Tibial nerve (tissue), 4 donors: ENCODE data around the gene MIOS. TPM values are rescaled to one million over a fixed set of nuclear protein-coding genes. Genes with fewer than 3 reads are reported as not detected.
A peak's percentile ranks its signal among the peaks of the same experiment; 100 is the strongest.

Experiments used
- DNase-seq, 2 donors: peaks; one replicate each; pipeline ENCODE4 v3.0.0-alpha.2; 2019; ENCODE audit warnings: low spot score in 2 of 2
- H3K27ac ChIP-seq, 4 donors: fragments of 200-600 bp; sonication (generic) in 3 of 4; one replicate each; pipeline ENCODE4 v1.5.1; 2017 to 2019; ENCODE audit warnings: mild to moderate bottlenecking in 1 of 4
- H3K27me3 ChIP-seq, 2 donors: fragments of 200-600 bp; sonication (generic) in 1 of 2; one replicate each; pipeline versions ENCODE4 v1.5.1 to v1.6.0; 2017 to 2019
- H3K36me3 ChIP-seq, 3 donors: fragments of 200-600 bp; sonication (generic); one replicate each; pipeline ENCODE4 v1.5.1; 2018 to 2019
- H3K4me1 ChIP-seq, 4 donors: fragments of 200-600 bp; sonication (generic) in 3 of 4; one replicate each; pipeline ENCODE4 v1.5.1; 2017 to 2019
- H3K4me3 ChIP-seq, 4 donors: fragments of 200-600 bp; sonication (generic) in 3 of 4; one replicate each; pipeline ENCODE4 v1.5.1; 2017 to 2019; ENCODE audit warnings: mild to moderate bottlenecking in 1 of 4, moderate library complexity in 1 of 4
- H3K9me3 ChIP-seq, 4 donors: fragments of 200-600 bp; sonication (generic) in 3 of 4; one replicate each; pipeline ENCODE4 v1.5.1; 2017 to 2019
- CTCF ChIP-seq, 5 experiments: fragments of 200-600 bp in 3 of 5; fragments of 450-650 bp in 2 of 5; sonication (generic) in 3 of 5; IDR thresholded peaks; one replicate each; pipeline ENCODE4 v1.5.1; 2016 to 2019; ENCODE audit warnings: antibody characterized with exemption in 5 of 5, mild to moderate bottlenecking in 3 of 5, moderate library complexity in 2 of 5
- EP300 ChIP-seq, 2 donors: sonication (generic); formaldehyde crosslinking; IDR thresholded peaks; one replicate each; pipeline ENCODE4 v1.6.1; 2017; ENCODE audit warnings: antibody characterized with exemption in 2 of 2, mild to moderate bottlenecking in 1 of 2
- POLR2A ChIP-seq, 2 donors: fragments of 450-650 bp; IDR thresholded peaks; one replicate each; pipeline ENCODE4 v1.6.1; 2017; ENCODE audit warnings: antibody characterized with exemption in 2 of 2, mild to moderate bottlenecking in 2 of 2, moderate library complexity in 2 of 2
- WGBS, 2 donors: methylation state at CpG; one replicate each; pipeline ENCODE4 v1.1.5; 2018; 5-methylcytosine and 5-hydroxymethylcytosine counted together
- total RNA-seq, 4 donors: library from RNA; depleted of rRNA; stranded (reverse); fragments of >200 nt; gene quantifications; one replicate each; pipeline ENCODE4 v1.1.0, GENCODE V29; 2016

The MIOS gene
- total RNA-seq, 4 donors from 2014 or later: 35.9 to 80.4 (median 61.9) TPM

- DNase-seq: no peak
- Histone ChIP-seq H3K36me3 (peaks cover 0 to 18% (median 0%) of the 10 kb centered on the region in 3 donors), H3K4me3 (no peak overlapping the region), H3K9me3 (peaks cover 0 to 6% (median 0%) of the 10 kb centered on the region in 4 donors), H3K27ac (no peak overlapping the region), H3K4me1 (peaks cover 0 to 8% (median 0%) of the 10 kb centered on the region in 4 donors), H3K27me3 (no peaks in the 10 kb centered on the region)
- no peak for TF ChIP-seq POLR2A (IDR thresholded peaks at IDR 0.05)
- TF ChIP-seq CTCF (IDR thresholded peaks at IDR 0.05): no peak
- no peak for TF ChIP-seq EP300 (IDR thresholded peaks at IDR 0.05)
- 68 to 84% methylated on average over 6 of the region's 6 CpGs for WGBS, 2 donors
Observed at GRCh38 chr7:7647495-7648036, 80.9 kb downstream of the MIOS start.

DNA sequence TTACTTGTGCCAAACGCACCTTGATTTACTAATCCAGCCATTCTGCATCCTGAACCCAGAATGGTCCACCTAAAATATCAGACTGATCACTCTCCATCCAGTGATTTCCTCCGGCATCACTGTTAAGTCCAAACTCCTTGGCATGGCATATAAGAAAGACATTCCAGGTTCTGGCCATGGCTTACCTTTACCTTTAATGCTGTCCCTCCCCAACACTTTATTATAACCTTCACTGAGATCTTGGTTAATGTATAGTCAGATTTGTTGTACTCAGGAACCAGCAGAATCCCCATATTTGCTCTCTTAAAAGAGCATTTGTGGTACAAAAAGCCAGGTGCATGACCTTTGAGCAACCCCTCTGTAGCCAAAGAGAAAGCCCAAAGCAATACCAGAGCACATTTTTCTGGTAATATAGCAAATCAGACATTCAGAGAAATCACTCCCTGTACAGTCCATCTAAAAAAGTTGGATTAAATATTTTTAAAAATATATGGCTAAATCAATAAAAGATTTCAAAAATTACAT is 84.1 kb downstream of the MIOS start:
- Histone ChIP-seq H3K36me3 (peaks cover 0 to 8% (median 0%) of the 10 kb centered on the region in 3 donors), H3K27me3 (no peaks in the 10 kb centered on the region), H3K9me3 (peaks cover 0 to 6% (median 0%) of the 10 kb centered on the region in 4 donors), H3K4me3 (no peak overlapping the region), H3K27ac (no peak overlapping the region), H3K4me1 (peaks cover 0 to 7% (median 0%) of the 10 kb centered on the region in 4 donors)
- no peak for DNase-seq
- 82 to 93% methylated on average over 2 of the region's 2 CpGs for WGBS, 2 donors
- TF ChIP-seq EP300 (IDR thresholded peaks at IDR 0.05): no peak
- no peak for TF ChIP-seq CTCF (IDR thresholded peaks at IDR 0.05)
- TF ChIP-seq POLR2A (IDR thresholded peaks at IDR 0.05): no peak

DNA sequence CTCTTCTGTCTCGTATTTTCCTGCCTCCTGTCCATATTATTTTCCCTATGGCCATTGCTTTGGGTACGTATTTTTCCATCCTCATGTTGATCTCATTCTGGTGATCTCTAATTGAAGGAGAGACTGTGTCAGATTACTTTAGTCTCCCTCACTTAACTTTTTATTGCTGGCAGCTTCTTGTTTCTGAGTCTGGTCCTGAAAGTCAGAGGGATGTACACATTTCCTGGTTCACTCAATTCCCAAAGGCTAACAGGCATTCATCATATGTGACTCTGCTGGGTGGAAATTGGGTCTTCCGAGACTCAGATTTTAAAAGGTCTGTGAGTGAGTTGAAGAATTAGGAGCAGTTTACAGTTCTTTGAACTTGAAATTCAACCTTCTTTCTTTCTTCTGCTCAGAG is 84.8 kb downstream of the MIOS start:
- no peak for TF ChIP-seq POLR2A (IDR thresholded peaks at IDR 0.05)
- no peak for TF ChIP-seq EP300 (IDR thresholded peaks at IDR 0.05)
- TF ChIP-seq CTCF (IDR thresholded peaks at IDR 0.05): no peak
- no peak for DNase-seq
- 70 to 76% methylated on average over 3 of the region's 3 CpGs for WGBS, 2 donors
- Histone ChIP-seq H3K36me3 (peaks cover 0 to 2% (median 0%) of the 10 kb centered on the region in 3 donors), H3K27ac (no peak overlapping the region), H3K27me3 (no peaks in the 10 kb centered on the region), H3K9me3 (peaks cover 0 to 3% (median 0%) of the 10 kb centered on the region in 4 donors), H3K4me1 (peaks cover 0 to 7% (median 0%) of the 10 kb centered on the region in 4 donors), H3K4me3 (no peak overlapping the region)

DNA sequence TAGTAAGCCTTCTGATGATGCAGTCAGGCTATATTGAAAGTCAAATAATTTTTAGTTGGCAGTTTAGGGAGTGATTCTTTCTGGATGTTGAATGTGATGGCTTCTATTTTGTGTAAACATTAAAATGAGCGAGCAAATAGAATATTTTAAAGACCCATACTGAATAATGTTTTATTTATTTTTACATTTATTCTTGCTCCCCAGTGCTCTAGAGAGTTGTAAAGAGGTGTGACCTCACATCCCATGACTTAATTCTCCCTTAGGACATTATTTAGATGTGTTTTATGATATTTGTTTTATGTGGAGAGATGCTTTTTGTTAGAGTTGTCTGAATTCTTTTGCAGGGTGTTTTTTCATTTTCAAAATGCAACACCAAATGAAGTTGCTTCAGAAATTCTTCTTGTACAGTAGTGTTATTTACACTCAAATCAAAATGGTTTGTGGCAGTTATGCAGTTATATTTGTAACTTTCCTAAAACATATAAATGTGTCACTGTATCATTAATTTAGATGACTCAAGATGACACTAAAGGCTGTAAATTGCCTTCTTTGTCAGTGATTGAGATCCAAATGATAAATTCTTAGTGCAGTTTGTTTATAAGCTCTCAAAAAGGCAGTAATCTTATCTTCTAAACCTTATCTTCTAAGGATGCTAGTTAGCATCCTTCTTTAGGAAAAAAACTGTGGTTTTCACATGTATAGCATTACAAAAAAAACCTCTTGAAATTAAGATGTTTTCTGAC is 86.3 kb downstream of the MIOS start:
- Histone ChIP-seq H3K4me1 (peaks cover 0 to 7% (median 0%) of the 10 kb centered on the region in 4 donors), H3K27me3 (no peaks in the 10 kb centered on the region), H3K36me3 (no peaks in the 10 kb centered on the region), H3K9me3 (no peaks in the 10 kb centered on the region), H3K4me3 (no peak overlapping the region), H3K27ac (no peak overlapping the region)
- WGBS, 2 donors: 60 to 73% methylated on average over 1 of the region's 1 CpG
- DNase-seq: no peak
- TF ChIP-seq POLR2A (IDR thresholded peaks at IDR 0.05) (no peak), CTCF (IDR thresholded peaks at IDR 0.05) (no peak), EP300 (IDR thresholded peaks at IDR 0.05) (no peak)

DNA sequence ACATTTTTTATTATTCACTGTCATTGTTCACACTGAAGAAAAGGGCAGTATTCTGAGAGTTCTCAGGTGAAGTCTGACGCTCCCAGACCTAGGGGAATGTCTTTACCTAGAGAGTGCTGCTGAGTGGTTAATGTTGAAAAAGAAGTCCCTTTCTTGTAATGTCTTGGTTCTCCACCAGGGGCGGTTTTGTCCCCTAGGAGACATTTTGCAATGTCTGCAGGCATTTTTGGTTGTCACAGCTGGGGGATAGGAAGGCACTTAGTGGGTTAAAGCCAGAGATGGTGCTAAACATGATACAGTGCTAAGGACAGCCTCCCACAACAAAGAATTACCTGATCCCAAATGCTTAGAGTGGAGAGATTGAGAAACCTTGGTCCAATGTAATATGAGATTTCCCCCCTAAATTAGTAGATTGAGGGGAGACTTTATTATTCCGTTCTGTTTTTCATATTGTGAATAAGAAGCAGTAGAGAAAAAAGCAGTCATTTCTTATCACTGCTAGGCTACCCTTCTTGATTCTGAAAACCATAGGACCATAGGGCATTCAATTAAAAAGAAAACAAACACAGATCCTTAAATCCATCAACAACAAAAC is 87.0 kb downstream of the MIOS start:
- H3K27me3 ChIP-seq: no peaks in the 10 kb centered on the region
- no peak overlapping the region for H3K4me3 ChIP-seq
- H3K9me3 ChIP-seq: no peaks in the 10 kb centered on the region
- WGBS, 2 donors: 64 to 67% methylated on average over 3 of the region's 3 CpGs
- TF ChIP-seq CTCF (IDR thresholded peaks at IDR 0.05): peak in 2 of 5 experiments; percentile 30 to 38
- no peak for TF ChIP-seq EP300 (IDR thresholded peaks at IDR 0.05)
- no peak overlapping the region for H3K27ac ChIP-seq
- H3K4me1 ChIP-seq: peaks cover 0 to 7% (median 0%) of the 10 kb centered on the region in 4 donors
- DNase-seq: no peak
- H3K36me3 ChIP-seq: no peaks in the 10 kb centered on the region
